Esophagus squamous epithelium (tissue), 5 donors: ENCODE results near the gene COL23A1. TPM values are rescaled to one million over a fixed set of nuclear protein-coding genes. Genes with fewer than 3 reads are reported as not detected.
A peak's percentile ranks its signal among the peaks of the same experiment; 100 is the strongest.
"Not testable (repeated sequence)": the region's sequence is repeated elsewhere in the genome, so short reads cannot be mapped to it uniquely, and the experiment has no call there.

Experiments used
- DNase-seq: peaks from one replicate; lab custom pipeline; 2025; lab: John Stamatoyannopoulos, UW
- H3K27ac ChIP-seq, 4 donors: fragments of 200-600 bp; sonication (generic); one replicate each; pipeline ENCODE4 v1.5.1; 2016 to 2019; ENCODE audit warnings: mild to moderate bottlenecking in 1 of 4
- H3K27me3 ChIP-seq, 4 donors: fragments of 200-600 bp; sonication (generic); 1 replicate in 3 of 4; 2 replicates in 1 of 4; pipeline versions ENCODE4 v1.5.1 to v1.6.0; 2017 to 2021; ENCODE audit warnings: antibody characterized with exemption in 1 of 4
- H3K36me3 ChIP-seq, 3 donors: fragments of 200-600 bp; sonication (generic); one replicate each; pipeline ENCODE4 v1.5.1; 2016 to 2019
- H3K4me1 ChIP-seq, 3 donors: fragments of 200-600 bp; sonication (generic); one replicate each; pipeline ENCODE4 v1.5.1; 2017 to 2019
- H3K4me3 ChIP-seq, 4 donors: fragments of 200-600 bp; sonication (generic); 1 replicate in 3 of 4; 2 replicates in 1 of 4; pipeline ENCODE4 v1.5.1; 2016 to 2019; ENCODE audit warnings: mild to moderate bottlenecking in 2 of 4, moderate library complexity in 1 of 4
- H3K9me3 ChIP-seq, 3 donors: fragments of 200-600 bp; sonication (generic); one replicate each; pipeline ENCODE4 v1.5.1; 2016 to 2019
- POLR2A ChIP-seq, 4 donors: fragments of 450-650 bp; IDR thresholded peaks; one replicate each; pipeline ENCODE4 v1.6.1; 2017; ENCODE audit warnings: antibody characterized with exemption in 4 of 4, mild to moderate bottlenecking in 4 of 4, moderate library complexity in 3 of 4
- WGBS, 2 donors: methylation state at CpG; one replicate each; pipeline ENCODE4 v1.1.5; 2018; 5-methylcytosine and 5-hydroxymethylcytosine counted together
- intact Hi-C: fragments of 100-400 bp; cut with DNase I; formaldehyde crosslinking; loops from one replicate; pipeline ENCODE4 v1.15.0; 2022
- total RNA-seq, 4 donors: library from RNA; depleted of rRNA; stranded (reverse); fragments of >200 nt; gene quantifications; one replicate each; pipeline ENCODE4 v1.1.0, GENCODE V29; 2016
- TF ChIP-seq, protein P1 (sequence below), 6 experiments: fragments of 450-650 bp in 4 of 6; fragments of 200-600 bp in 2 of 6; sonication (generic) in 2 of 6; IDR thresholded peaks; one replicate each; pipeline ENCODE4 v1.5.1; 2016 to 2019; ENCODE audit warnings: antibody characterized with exemption in 6 of 6, mild to moderate bottlenecking in 4 of 6, moderate library complexity in 4 of 6
- donor health status: DM: yes; HTN: yes; CAD: no.

Gene COL23A1
- total RNA-seq, 4 donors from 2014 or later = 0.41 to 1.5 (median 0.44) TPM; not detected in 1

DNA sequence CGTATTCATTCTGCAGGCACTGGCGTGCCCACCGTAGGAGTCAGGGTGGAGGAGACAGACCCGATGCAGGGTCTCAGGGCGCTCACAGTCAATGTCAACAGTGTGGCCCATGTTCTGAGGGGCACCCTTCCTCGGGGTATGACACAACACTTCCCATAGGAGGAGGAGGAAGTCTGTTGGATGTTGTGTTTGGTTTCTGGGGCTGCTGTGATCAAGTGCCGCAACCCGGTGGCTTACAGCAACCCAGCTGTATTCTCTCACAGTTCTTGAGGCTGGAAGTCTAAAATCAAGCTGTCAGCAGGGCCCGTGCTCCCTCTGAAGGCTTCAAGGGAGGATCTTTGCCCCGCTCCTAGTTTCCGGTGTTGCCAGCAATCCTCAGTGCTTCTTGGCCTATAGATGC lies 391.5 kb downstream of the COL23A1 start:
- no peaks in the 10 kb centered on the region for H3K36me3 ChIP-seq
- H3K9me3 ChIP-seq = no peaks in the 10 kb centered on the region
- TF ChIP-seq, protein P1, sequence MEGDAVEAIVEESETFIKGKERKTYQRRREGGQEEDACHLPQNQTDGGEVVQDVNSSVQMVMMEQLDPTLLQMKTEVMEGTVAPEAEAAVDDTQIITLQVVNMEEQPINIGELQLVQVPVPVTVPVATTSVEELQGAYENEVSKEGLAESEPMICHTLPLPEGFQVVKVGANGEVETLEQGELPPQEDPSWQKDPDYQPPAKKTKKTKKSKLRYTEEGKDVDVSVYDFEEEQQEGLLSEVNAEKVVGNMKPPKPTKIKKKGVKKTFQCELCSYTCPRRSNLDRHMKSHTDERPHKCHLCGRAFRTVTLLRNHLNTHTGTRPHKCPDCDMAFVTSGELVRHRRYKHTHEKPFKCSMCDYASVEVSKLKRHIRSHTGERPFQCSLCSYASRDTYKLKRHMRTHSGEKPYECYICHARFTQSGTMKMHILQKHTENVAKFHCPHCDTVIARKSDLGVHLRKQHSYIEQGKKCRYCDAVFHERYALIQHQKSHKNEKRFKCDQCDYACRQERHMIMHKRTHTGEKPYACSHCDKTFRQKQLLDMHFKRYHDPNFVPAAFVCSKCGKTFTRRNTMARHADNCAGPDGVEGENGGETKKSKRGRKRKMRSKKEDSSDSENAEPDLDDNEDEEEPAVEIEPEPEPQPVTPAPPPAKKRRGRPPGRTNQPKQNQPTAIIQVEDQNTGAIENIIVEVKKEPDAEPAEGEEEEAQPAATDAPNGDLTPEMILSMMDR (IDR thresholded peaks at IDR 0.05) = no peak
- TF ChIP-seq POLR2A (IDR thresholded peaks at IDR 0.05) = no peak
- H3K27me3 ChIP-seq = peaks cover 0 to 6% (median 0%) of the 10 kb centered on the region in 4 donors
- no peak overlapping the region for H3K4me3 ChIP-seq
- intact Hi-C loops = no loop called here
- H3K27ac ChIP-seq = no peak overlapping the region
- H3K4me1 ChIP-seq = peaks cover 0 to 42% (median 14%) of the 10 kb centered on the region in 3 donors
- WGBS, 2 donors = 72 to 91% methylated on average over 9 of the region's 11 CpGs
- DNase-seq = no peak

DNA sequence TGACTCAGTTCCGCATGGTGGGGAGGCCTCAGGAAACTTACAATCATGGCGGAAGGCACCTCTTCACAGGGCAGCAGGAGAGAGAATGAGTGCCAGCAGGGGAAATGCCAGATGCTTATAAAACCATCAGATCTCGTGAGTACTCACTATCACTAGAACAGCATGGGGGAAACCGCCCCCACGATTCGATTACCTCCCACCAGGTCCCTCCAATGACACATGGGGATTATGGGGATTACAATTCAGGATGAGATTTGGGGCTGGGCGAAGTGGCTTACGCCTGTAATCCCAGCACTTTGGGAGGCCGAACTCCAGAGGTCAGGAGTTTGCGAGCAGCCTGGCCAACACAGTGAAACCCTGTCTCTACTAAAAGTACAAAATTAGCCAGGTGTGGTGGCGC lies 392.0 kb downstream of the COL23A1 start:
- 78 to 89% methylated on average over 10 of the region's 11 CpGs for WGBS, 2 donors
- H3K9me3 ChIP-seq, DNase-seq, intact Hi-C loops, H3K27ac ChIP-seq, H3K36me3 ChIP-seq, H3K4me3 ChIP-seq: not testable (repeated sequence)
- H3K27me3 ChIP-seq = peaks cover 0 to 11% (median 0%) of the 10 kb centered on the region in 4 donors
- peaks cover 0 to 45% (median 18%) of the 10 kb centered on the region in 3 donors for H3K4me1 ChIP-seq

DNA sequence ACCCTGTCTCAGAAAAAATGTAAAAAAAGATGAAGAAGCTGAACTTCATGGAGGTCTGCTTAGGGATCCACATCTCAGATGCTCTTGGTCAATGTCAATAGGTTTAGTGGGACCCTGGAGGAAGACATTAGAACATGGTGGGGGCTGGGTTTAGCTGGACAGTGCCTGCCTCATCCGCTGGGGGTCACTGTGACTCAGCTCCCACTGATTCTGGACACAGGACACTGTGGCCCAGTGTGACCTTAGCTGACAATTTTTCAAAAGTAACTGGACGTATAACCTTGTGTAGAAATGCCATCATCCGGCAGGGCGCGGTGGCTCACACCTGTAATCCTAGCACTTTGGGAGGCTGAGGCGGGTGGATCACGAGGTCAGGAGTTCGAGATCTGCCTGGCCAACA lies 393.2 kb downstream of the COL23A1 start:
- Histone ChIP-seq H3K27me3 (peaks cover 0 to 15% (median 0%) of the 10 kb centered on the region in 4 donors), H3K27ac (no peak overlapping the region), H3K4me3 (no peak overlapping the region), H3K4me1 (peaks cover 0 to 51% (median 18%) of the 10 kb centered on the region in 3 donors), H3K36me3 (no peaks in the 10 kb centered on the region), H3K9me3 (no peaks in the 10 kb centered on the region)
- WGBS, 2 donors = 40 to 77% methylated on average over 2 to 5 of the region's 8 CpGs
- intact Hi-C loops = no loop called here
- TF ChIP-seq POLR2A (IDR thresholded peaks at IDR 0.05) = no peak
- TF ChIP-seq, protein P1 (IDR thresholded peaks at IDR 0.05) = peak in 2 of 6 experiments; percentile 5 to 7
- DNase-seq = no peak

DNA sequence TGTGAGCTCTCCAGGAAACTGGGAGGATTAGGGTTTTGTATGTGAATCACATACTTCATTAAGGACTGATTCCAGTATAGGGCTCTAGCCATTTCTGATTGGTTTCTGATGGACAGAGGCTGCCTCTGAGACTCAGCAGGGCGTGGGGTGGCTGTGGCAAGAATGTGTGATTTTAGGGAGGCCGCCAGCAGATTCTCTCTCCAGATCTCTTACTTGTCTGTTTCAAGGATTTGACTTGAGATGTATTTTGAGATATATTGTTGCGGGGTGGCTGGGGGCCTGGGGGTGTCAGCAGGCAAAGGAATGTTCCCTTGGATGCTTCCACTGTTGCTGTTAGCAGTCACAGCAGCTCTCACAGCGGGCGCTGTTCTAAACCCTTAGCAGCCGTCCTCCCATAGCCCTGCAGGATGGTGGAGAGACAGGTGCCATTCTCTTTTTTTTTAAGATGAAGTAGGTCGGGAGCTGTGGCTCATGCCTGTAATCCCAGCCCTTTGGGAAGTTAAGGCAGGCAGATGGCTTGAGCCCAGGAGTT lies 393.8 kb downstream of the COL23A1 start:
- no peaks in the 10 kb centered on the region for H3K9me3 ChIP-seq
- no peak overlapping the region for H3K4me3 ChIP-seq
- no peaks in the 10 kb centered on the region for H3K36me3 ChIP-seq
- 62 to 86% methylated on average over 2 to 6 of the region's 7 CpGs for WGBS, 2 donors
- H3K27ac ChIP-seq = no peak overlapping the region
- intact Hi-C loops = no loop called here
- no peak for TF ChIP-seq POLR2A (IDR thresholded peaks at IDR 0.05)
- TF ChIP-seq, protein P1 (IDR thresholded peaks at IDR 0.05) = no peak
- no peak for DNase-seq
- H3K4me1 ChIP-seq = peaks cover 0 to 49% (median 17%) of the 10 kb centered on the region in 3 donors
- H3K27me3 ChIP-seq = peaks cover 0 to 15% (median 0%) of the 10 kb centered on the region in 4 donors

DNA sequence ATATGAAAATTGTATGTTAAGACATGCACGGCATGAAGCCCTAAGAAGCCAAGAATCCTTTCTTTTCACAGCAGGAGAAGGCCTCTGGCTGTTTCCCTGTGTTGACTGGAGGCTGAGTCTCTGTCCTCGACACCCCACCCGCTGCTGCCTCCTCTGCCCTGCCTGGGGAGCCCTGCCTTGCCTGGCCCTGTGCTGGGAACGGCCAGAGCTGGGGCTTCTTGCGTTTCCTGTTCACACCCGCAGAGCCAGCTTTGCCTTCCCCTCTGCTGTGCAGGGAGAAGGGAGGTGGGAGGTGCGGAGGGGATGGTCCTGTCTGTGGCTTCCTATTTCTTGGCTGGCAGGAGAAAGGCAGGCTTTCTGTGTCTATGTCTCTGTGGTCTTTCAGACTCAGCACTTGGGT lies 396.2 kb downstream of the COL23A1 start:
- Histone ChIP-seq H3K36me3 (no peaks in the 10 kb centered on the region), H3K4me3 (no peak overlapping the region), H3K9me3 (no peaks in the 10 kb centered on the region), H3K27me3 (peaks cover 0 to 15% (median 0%) of the 10 kb centered on the region in 4 donors), H3K4me1 (peaks cover 0 to 26% (median 8%) of the 10 kb centered on the region in 3 donors), H3K27ac (no peak overlapping the region)
- TF ChIP-seq, protein P1 (IDR thresholded peaks at IDR 0.05) = no peak
- TF ChIP-seq POLR2A (IDR thresholded peaks at IDR 0.05) = no peak
- no peak for DNase-seq
- 13 to 33% methylated on average over 2 to 7 of the region's 7 CpGs for WGBS, 2 donors
- intact Hi-C loops = no loop called here
